Measurements from ENCODE around the gene HYCC2. TPM values are rescaled to one million over a fixed set of nuclear protein-coding genes. Genes with fewer than 3 reads are reported as not detected.
"Not testable (repeated sequence)": the region's sequence is repeated elsewhere in the genome, so short reads cannot be mapped to it uniquely, and the experiment has no call there.

The HYCC2 gene
- total and polyA plus RNA-seq, 3 experiments from 2014 or later = 25.5 to 32.9 (median 27.7) TPM

GRCh38 chr2:201057087-201057521 is 14.4 kb downstream of the HYCC2 start:
- ChIA-PET POLR2A (no interaction called here), CTCF (interaction anchor here (1.2 to 2.6 kb wide), 2 partner anchors 13 to 93 kb away, joined by 3 to 17 read pairs; partner anchors contain the start of gene ORC2)
- Mint-ChIP-seq H3K4me1 (peaks cover 33 to 55% (median 52%) of the 10 kb centered on the region in 3 donors), H3K27me3 (no peaks in the 10 kb centered on the region), H3K9me3 (no peaks in the 10 kb centered on the region), H3K27ac (peak overlapping the region in 6 of 8 donors; percentile 23 to 63 (median 34)), H3K36me3 (peaks cover 4 to 49% (median 12%) of the 10 kb centered on the region in 3 donors), H3K4me3 (no peak overlapping the region)
- no peaks in the 10 kb centered on the region for H3K36me3 ChIP-seq (ENCODE audit: insufficient read depth, low read length)
- no peak for DNase-seq
- H3K27me3 ChIP-seq (ENCODE audit: insufficient read depth, low read length, poor library complexity, severe bottlenecking) = no peaks in the 10 kb centered on the region
- no peak overlapping the region for H3K27ac ChIP-seq (ENCODE audit: low read depth, low read length)
- H3K4me3 ChIP-seq (ENCODE audit: low read length) = no peak overlapping the region
- no peaks in the 10 kb centered on the region for H3K4me1 ChIP-seq (ENCODE audit: insufficient read depth, low read length)
- no peaks in the 10 kb centered on the region for H3K9me3 ChIP-seq (ENCODE audit: low read length)

GRCh38 chr2:201049455-201049854 is 22.0 kb downstream of the HYCC2 start:
- Mint-ChIP-seq H3K36me3 (peaks cover 15 to 42% (median 20%) of the 10 kb centered on the region in 3 donors), H3K4me3 (no peak overlapping the region), H3K4me1 (peaks cover 25 to 54% (median 41%) of the 10 kb centered on the region in 3 donors), H3K27ac (peak overlapping the region in 1 of 8 donors; percentile 50), H3K9me3 (peaks cover 2 to 12% (median 6%) of the 10 kb centered on the region in 5 donors), H3K27me3 (no peaks in the 10 kb centered on the region)
- Histone ChIP-seq H3K27ac (ENCODE audit: low read depth, low read length) (no peak overlapping the region), H3K36me3 (ENCODE audit: insufficient read depth, low read length) (peaks cover 5% of the 10 kb centered on the region), H3K9me3 (ENCODE audit: low read length) (no peaks in the 10 kb centered on the region), H3K4me3 (ENCODE audit: low read length) (no peak overlapping the region), H3K4me1 (ENCODE audit: insufficient read depth, low read length) (no peaks in the 10 kb centered on the region), H3K27me3 (ENCODE audit: insufficient read depth, low read length, poor library complexity, severe bottlenecking) (no peaks in the 10 kb centered on the region)
- ChIA-PET CTCF (interaction anchor here (1.1 kb wide), 1 partner anchor 19 kb away, joined by 3 read pairs; no protein-coding TSS in a partner anchor), POLR2A (no interaction called here)
- no peak for DNase-seq

GRCh38 chr2:201046881-201047280 is 24.6 kb downstream of the HYCC2 start:
- POLR2A ChIA-PET = no interaction called here
- no peak for DNase-seq
- Histone ChIP-seq H3K9me3 (ENCODE audit: low read length) (no peaks in the 10 kb centered on the region), H3K36me3 (ENCODE audit: insufficient read depth, low read length) (peaks cover 5% of the 10 kb centered on the region), H3K4me3 (ENCODE audit: low read length) (no peak overlapping the region), H3K4me1 (ENCODE audit: insufficient read depth, low read length) (no peaks in the 10 kb centered on the region), H3K27ac (ENCODE audit: low read depth, low read length) (no peak overlapping the region), H3K27me3 (ENCODE audit: insufficient read depth, low read length, poor library complexity, severe bottlenecking) (no peaks in the 10 kb centered on the region)
- H3K36me3 Mint-ChIP-seq = peaks cover 11 to 41% (median 16%) of the 10 kb centered on the region in 3 donors
- H3K4me1 Mint-ChIP-seq = peaks cover 19 to 40% (median 29%) of the 10 kb centered on the region in 3 donors
- H3K4me3 Mint-ChIP-seq = no peak overlapping the region
- CTCF ChIA-PET = no interaction called here
- H3K9me3 Mint-ChIP-seq = peaks cover 2 to 12% (median 6%) of the 10 kb centered on the region in 5 donors
- no peaks in the 10 kb centered on the region for H3K27me3 Mint-ChIP-seq
- no peak overlapping the region for H3K27ac Mint-ChIP-seq

DNA sequence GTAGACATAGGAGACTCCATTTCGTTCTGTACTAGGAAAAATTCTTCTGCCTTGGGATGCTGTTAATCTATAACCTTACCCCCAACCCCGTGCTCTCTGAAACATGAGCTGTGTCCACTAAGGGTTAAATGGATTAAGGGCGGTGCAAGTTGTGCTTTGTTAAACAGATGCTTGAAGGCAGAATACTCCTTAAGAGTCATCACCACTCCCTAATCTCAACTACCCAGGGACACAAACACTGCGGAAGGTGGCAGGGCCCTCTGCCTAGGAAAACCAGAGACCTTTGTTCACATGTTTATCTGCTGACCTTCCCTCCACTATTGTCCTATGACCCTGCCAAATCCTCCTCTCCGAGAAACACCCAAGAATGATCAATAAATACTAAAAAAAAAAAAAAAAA is 28.4 kb downstream of the HYCC2 start:
- H3K4me1 ChIP-seq (ENCODE audit: insufficient read depth, low read length); H3K27ac Mint-ChIP-seq; H3K9me3 ChIP-seq (ENCODE audit: low read length); POLR2A ChIA-PET; H3K27me3 Mint-ChIP-seq; H3K4me3 ChIP-seq (ENCODE audit: low read length); DNase-seq; H3K36me3 ChIP-seq (ENCODE audit: insufficient read depth, low read length); H3K4me3 Mint-ChIP-seq; H3K27me3 ChIP-seq (ENCODE audit: insufficient read depth, low read length, poor library complexity, severe bottlenecking); H3K27ac ChIP-seq (ENCODE audit: low read depth, low read length): not testable (repeated sequence)
- H3K4me1 Mint-ChIP-seq = peaks cover 19 to 35% (median 22%) of the 10 kb centered on the region in 3 donors
- peaks cover 5 to 14% (median 10%) of the 10 kb centered on the region in 5 donors for H3K9me3 Mint-ChIP-seq
- peaks cover 21 to 54% (median 28%) of the 10 kb centered on the region in 3 donors for H3K36me3 Mint-ChIP-seq
- CTCF ChIA-PET = interaction anchor here (1.2 kb wide), 1 partner anchor 80 kb away, joined by 3 read pairs; the partner anchor contains the start of gene ORC2

GRCh38 chr2:201042451-201042850 is 29.0 kb downstream of the HYCC2 start:
- CTCF ChIA-PET; H3K4me3 ChIP-seq (ENCODE audit: low read length); H3K36me3 ChIP-seq (ENCODE audit: insufficient read depth, low read length); DNase-seq; H3K27me3 ChIP-seq (ENCODE audit: insufficient read depth, low read length, poor library complexity, severe bottlenecking); H3K27me3 Mint-ChIP-seq; H3K4me1 ChIP-seq (ENCODE audit: insufficient read depth, low read length); H3K4me3 Mint-ChIP-seq; H3K9me3 ChIP-seq (ENCODE audit: low read length); H3K27ac ChIP-seq (ENCODE audit: low read depth, low read length); POLR2A ChIA-PET: not testable (repeated sequence)
- H3K4me1 Mint-ChIP-seq = peaks cover 21 to 35% (median 22%) of the 10 kb centered on the region in 3 donors
- H3K27ac Mint-ChIP-seq = peak overlapping the region in 1 of 8 donors; percentile 64
- H3K9me3 Mint-ChIP-seq = peaks cover 5 to 10% (median 6%) of the 10 kb centered on the region in 5 donors
- peaks cover 18 to 52% (median 24%) of the 10 kb centered on the region in 3 donors for H3K36me3 Mint-ChIP-seq

DNA sequence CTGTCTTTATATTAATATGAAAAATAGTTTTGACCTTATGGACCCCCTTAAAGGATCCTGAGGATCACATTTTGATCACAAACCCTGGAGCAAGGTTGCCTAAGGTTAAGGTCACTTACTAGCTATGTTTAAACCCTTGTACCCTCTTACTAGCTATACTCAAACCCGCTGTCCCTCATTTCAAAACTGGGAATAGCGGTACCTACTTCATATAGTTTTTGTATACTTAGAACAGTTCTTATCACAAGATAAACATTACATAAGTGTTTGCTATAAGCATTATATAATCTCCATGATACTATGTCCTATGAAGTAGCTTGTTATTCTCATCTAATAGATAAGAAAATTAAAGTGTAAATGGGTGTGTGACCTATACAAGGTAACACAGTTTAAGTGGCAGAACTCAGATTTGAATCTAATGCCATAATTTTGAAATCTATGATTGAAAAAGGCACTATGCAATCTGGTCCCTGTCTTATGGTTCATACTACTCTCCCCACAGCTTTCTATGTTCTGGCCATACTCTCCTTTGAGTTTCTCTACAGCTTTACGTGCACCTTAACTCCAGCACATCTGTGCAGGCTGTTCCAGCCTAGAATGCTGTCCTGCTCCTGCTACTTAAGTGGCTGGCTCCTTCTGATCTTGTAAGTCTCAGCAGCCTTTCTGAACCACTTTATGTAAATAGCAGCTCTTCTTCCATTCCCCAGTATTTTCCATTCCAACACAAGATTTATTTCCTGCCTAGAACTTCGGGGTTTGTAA is 30.4 kb downstream of the HYCC2 start:
- H3K4me1 Mint-ChIP-seq = peaks cover 9 to 21% (median 15%) of the 10 kb centered on the region in 3 donors
- Histone ChIP-seq H3K4me1 (ENCODE audit: insufficient read depth, low read length) (no peaks in the 10 kb centered on the region), H3K27ac (ENCODE audit: low read depth, low read length) (no peak overlapping the region), H3K4me3 (ENCODE audit: low read length) (no peak overlapping the region), H3K9me3 (ENCODE audit: low read length) (no peaks in the 10 kb centered on the region), H3K36me3 (ENCODE audit: insufficient read depth, low read length) (peaks cover 5% of the 10 kb centered on the region), H3K27me3 (ENCODE audit: insufficient read depth, low read length, poor library complexity, severe bottlenecking) (no peaks in the 10 kb centered on the region)
- POLR2A ChIA-PET = no interaction called here
- peak overlapping the region in 3 of 8 donors; percentile 8 to 65 (median 11) for H3K27ac Mint-ChIP-seq
- no peak for DNase-seq
- H3K27me3 Mint-ChIP-seq = no peaks in the 10 kb centered on the region
- no peak overlapping the region for H3K4me3 Mint-ChIP-seq
- H3K36me3 Mint-ChIP-seq = peaks cover 14 to 48% (median 15%) of the 10 kb centered on the region in 3 donors
- CTCF ChIA-PET = no interaction called here
- H3K9me3 Mint-ChIP-seq = peaks cover 0 to 7% (median 3%) of the 10 kb centered on the region in 5 donors

- ChIA-PET CTCF (interaction anchor here (1.3 to 1.6 kb wide), 2 partner anchors 10 to 139 kb away, joined by 3 to 4 read pairs; no protein-coding TSS in a partner anchor), POLR2A (no interaction called here)
- peaks cover 5 to 14% (median 10%) of the 10 kb centered on the region in 3 donors for H3K4me1 Mint-ChIP-seq
- Histone ChIP-seq H3K27me3 (ENCODE audit: insufficient read depth, low read length, poor library complexity, severe bottlenecking) (no peaks in the 10 kb centered on the region), H3K4me1 (ENCODE audit: insufficient read depth, low read length) (no peaks in the 10 kb centered on the region), H3K4me3 (ENCODE audit: low read length) (no peak overlapping the region), H3K27ac (ENCODE audit: low read depth, low read length) (no peak overlapping the region), H3K36me3 (ENCODE audit: insufficient read depth, low read length) (no peaks in the 10 kb centered on the region), H3K9me3 (ENCODE audit: low read length) (no peaks in the 10 kb centered on the region)
- no peak overlapping the region for H3K27ac Mint-ChIP-seq
- H3K9me3 Mint-ChIP-seq = peaks cover 0 to 7% (median 3%) of the 10 kb centered on the region in 5 donors
- H3K27me3 Mint-ChIP-seq = no peaks in the 10 kb centered on the region
- H3K4me3 Mint-ChIP-seq = no peak overlapping the region
- no peak for DNase-seq
- H3K36me3 Mint-ChIP-seq = peaks cover 14 to 41% (median 14%) of the 10 kb centered on the region in 3 donors
Measured at GRCh38 chr2:201038855-201039254, 32.6 kb downstream of the HYCC2 start.

GRCh38 chr2:201038361-201038760 is 33.1 kb downstream of the HYCC2 start:
- H3K4me1 ChIP-seq (ENCODE audit: insufficient read depth, low read length); H3K27ac ChIP-seq (ENCODE audit: low read depth, low read length); H3K27me3 Mint-ChIP-seq; H3K27me3 ChIP-seq (ENCODE audit: insufficient read depth, low read length, poor library complexity, severe bottlenecking); H3K4me3 Mint-ChIP-seq; POLR2A ChIA-PET; H3K36me3 ChIP-seq (ENCODE audit: insufficient read depth, low read length); DNase-seq; H3K4me3 ChIP-seq (ENCODE audit: low read length); H3K9me3 Mint-ChIP-seq; H3K9me3 ChIP-seq (ENCODE audit: low read length): not testable (repeated sequence)
- CTCF ChIA-PET = interaction anchor here (1.6 kb wide), 1 partner anchor 139 kb away, joined by 4 read pairs; no protein-coding TSS in a partner anchor
- peaks cover 14 to 38% (median 14%) of the 10 kb centered on the region in 3 donors for H3K36me3 Mint-ChIP-seq
- H3K4me1 Mint-ChIP-seq = peaks cover 5 to 14% (median 10%) of the 10 kb centered on the region in 3 donors
- H3K27ac Mint-ChIP-seq = peak overlapping the region in 1 of 8 donors; percentile 23

Measured in CD8-positive, alpha-beta memory T cell (primary cell).